Tibial nerve (tissue), 4 donors: ENCODE data around the gene CDC42SE2.

Experiments used
- CTCF ChIP-seq, 5 experiments: fragments of 200-600 bp in 3 of 5; fragments of 450-650 bp in 2 of 5; sonication (generic) in 3 of 5; IDR thresholded peaks; one replicate each; pipeline ENCODE4 v1.5.1; 2016 to 2019; ENCODE audit warnings: antibody characterized with exemption in 5 of 5, mild to moderate bottlenecking in 3 of 5, moderate library complexity in 2 of 5
- EP300 ChIP-seq, 2 donors: sonication (generic); formaldehyde crosslinking; IDR thresholded peaks; one replicate each; pipeline ENCODE4 v1.6.1; 2017; ENCODE audit warnings: antibody characterized with exemption in 2 of 2, mild to moderate bottlenecking in 1 of 2
- POLR2A ChIP-seq, 2 donors: fragments of 450-650 bp; IDR thresholded peaks; one replicate each; pipeline ENCODE4 v1.6.1; 2017; ENCODE audit warnings: antibody characterized with exemption in 2 of 2, mild to moderate bottlenecking in 2 of 2, moderate library complexity in 2 of 2

- no peak for TF ChIP-seq POLR2A (IDR thresholded peaks at IDR 0.05)
- TF ChIP-seq CTCF (IDR thresholded peaks at IDR 0.05): no peak
- no peak for TF ChIP-seq EP300 (IDR thresholded peaks at IDR 0.05)
Measured at GRCh38 chr5:131413605-131414559, 150.0 kb downstream of the CDC42SE2 start.
